GM10266 (cell line): ENCODE data around the gene CUX1.

ENCODE experiments used
- DNase-seq: peaks from one replicate; pipeline ENCODE4 v3.0.0; 2012; ENCODE audit errors: extremely low spot score
- CTCF ChIP-seq: IDR thresholded peaks from 2 replicates; pipeline ENCODE4 v1.5.1; 2012; ENCODE audit warnings: mild to moderate bottlenecking, low read depth; ENCODE audit not compliant: control insufficient read depth, insufficient read depth; ENCODE audit errors: missing control alignments

CUX1 gene

GRCh38 chr7:101973130-101973529 is 155.7 kb downstream of the CUX1 start:
- TF ChIP-seq CTCF = no peak
- no peak for DNase-seq

- no peak for TF ChIP-seq CTCF
- no peak for DNase-seq
These were observed 157.0 kb downstream of the CUX1 start for GRCh38 chr7:101974393-101974792.

- no peak for DNase-seq
- TF ChIP-seq CTCF = no peak
These were observed 157.6 kb downstream of the CUX1 start for GRCh38 chr7:101975046-101975445.

- TF ChIP-seq CTCF = no peak
These were observed 159.0 kb downstream of the CUX1 start for GRCh38 chr7:101976411-101976810.

GRCh38 chr7:101977249-101977648 is 159.8 kb downstream of the CUX1 start:
- no peak for DNase-seq
- TF ChIP-seq CTCF = no peak

More at GRCh38 chr7:101976411-101976810, 159.0 kb downstream of the CUX1 start:
- no peak for DNase-seq

- no peak for DNase-seq
These were observed 161.3 kb downstream of the CUX1 start for GRCh38 chr7:101978683-101979082.

More at GRCh38 chr7:101978683-101979082, 161.3 kb downstream of the CUX1 start:
- TF ChIP-seq CTCF = no peak
